K562 (cell line): ENCODE results near the gene ENDOG. TPM values are rescaled to one million over a fixed set of nuclear protein-coding genes. Genes with fewer than 3 reads are reported as not detected.

ENCODE experiments used
- ETV6 ChIP-seq, 3 experiments: fragments of 150-350 bp in 1 of 3; sonication (generic) in 1 of 3; formaldehyde crosslinking in 1 of 3; IDR thresholded peaks; 2 replicates each; pipeline versions ENCODE4 v1.6.1 to v1.8.0; 2014 to 2022; ENCODE audit warnings: borderline replicate concordance in 2 of 3, low read depth in 2 of 3, antibody characterized with exemption in 1 of 3, low read length in 1 of 3, mild to moderate bottlenecking in 1 of 3, missing genetic modification reagents in 1 of 3
- FOXM1 ChIP-seq, 2 experiments: fragments of 450-650 bp in 1 of 2; sonication (generic) in 1 of 2; formaldehyde crosslinking in 1 of 2; IDR thresholded peaks; 2 replicates each; pipeline versions ENCODE4 v1.6.1 to v1.9.0; 2017 to 2022; ENCODE audit warnings: low read depth in 2 of 2, mild to moderate bottlenecking in 2 of 2, missing genetic modification reagents in 1 of 2, moderate library complexity in 1 of 2
- GABPB2 ChIP-seq: fragments of 250-450 bp; sonication (Bioruptor Pico); conservative IDR thresholded peaks from 2 replicates; pipeline ENCODE4 v1.5.1; 2021; ENCODE audit warnings: mild to moderate bottlenecking
- HDAC3 ChIP-seq: fragments of 450-650 bp; IDR thresholded peaks from 2 replicates; pipeline ENCODE4 v1.6.1; 2018; ENCODE audit warnings: borderline replicate concordance, mild to moderate bottlenecking, moderate library complexity; ENCODE audit not compliant: partially characterized antibody
- KAT7 ChIP-seq: sonication (generic); formaldehyde crosslinking; IDR thresholded peaks from 2 replicates; pipeline ENCODE4 v1.8.0; 2022; ENCODE audit warnings: missing genetic modification reagents, mild to moderate bottlenecking, borderline replicate concordance
- KDM4B ChIP-seq, 2 experiments: fragments of 450-650 bp in 1 of 2; sonication (generic) in 1 of 2; IDR thresholded peaks; 2 replicates each; pipeline ENCODE4 v1.6.1; 2016 to 2017; ENCODE audit warnings: borderline replicate concordance in 2 of 2, antibody characterized with exemption in 1 of 2, low read depth in 1 of 2, mild to moderate bottlenecking in 1 of 2
- MTA1 ChIP-seq: fragments of 450-650 bp; IDR thresholded peaks from 2 replicates; pipeline ENCODE4 v1.6.1; 2017; ENCODE audit warnings: borderline replicate concordance
- RNF2 ChIP-seq: sonication (generic); IDR thresholded peaks from 2 replicates; pipeline ENCODE4 v1.6.1; 2016
- SMAD4 ChIP-seq: fragments of 250-450 bp; sonication (Bioruptor Pico); conservative IDR thresholded peaks from 2 replicates; pipeline ENCODE4 v1.8.0; 2021; ENCODE audit warnings: inconsistent platforms, mild to moderate bottlenecking, moderate library complexity
- SMARCE1 ChIP-seq: fragments of 450-650 bp; IDR thresholded peaks from 2 replicates; pipeline ENCODE4 v1.7.1; 2016; ENCODE audit warnings: mild to moderate bottlenecking
- ZBED1 ChIP-seq: IDR thresholded peaks from 2 replicates; pipeline ENCODE4 v1.6.1; 2014
- polyA plus RNA-seq, 8 experiments: library from polyadenylated mRNA; depleted of rRNA in 4 of 8; stranded (reverse) in 5 of 8; unstranded in 3 of 8; fragments of >200 nt; fragmentation: Nextera tagmentation in 2 of 8; fragmentation: Illumina TruSeq in 1 of 8; extraction: Ambion mirVana in 2 of 8; extraction: Trizol in 1 of 8; gene quantifications; 2 replicates each; pipeline versions ENCODE4 v1.2.1 to v1.2.3, GENCODE V29; 2011 to 2014; ENCODE audit warnings: inconsistent platforms in 1 of 8, missing spikeins in 1 of 8
- total RNA-seq, 7 experiments: library from RNA; depleted of rRNA in 6 of 7; stranded (reverse); fragments of >200 nt in 6 of 7; fragmentation: Illumina TruSeq in 2 of 7; extraction: Trizol in 2 of 7; gene quantifications; 2 replicates each; pipeline versions ENCODE4 v1.2.1 to v1.2.3, GENCODE V29; 2011 to 2021; ENCODE audit warnings: low replicate concordance in 1 of 7
- TF ChIP-seq, protein P1 (sequence below), 2 experiments: fragments of 450-650 bp; formaldehyde crosslinking in 1 of 2; IDR thresholded peaks; 2 replicates each; pipeline versions ENCODE4 v1.4.0 to v1.6.1; 2014 to 2020; ENCODE audit warnings: mild to moderate bottlenecking in 2 of 2, borderline replicate concordance in 1 of 2, low read depth in 1 of 2
- TF ChIP-seq, protein P2 (sequence below): fragments of 450-650 bp; IDR thresholded peaks from 2 replicates; pipeline ENCODE4 v1.6.1; 2017; ENCODE audit warnings: antibody characterized with exemption, mild to moderate bottlenecking

The ENDOG gene
- total and polyA plus RNA-seq, 9 of the 15 experiments (the other 6 are each of a cell fraction or from before 2014, with no cell fraction given), result 1.2 to 91.0 (median 25.5) TPM

DNA sequence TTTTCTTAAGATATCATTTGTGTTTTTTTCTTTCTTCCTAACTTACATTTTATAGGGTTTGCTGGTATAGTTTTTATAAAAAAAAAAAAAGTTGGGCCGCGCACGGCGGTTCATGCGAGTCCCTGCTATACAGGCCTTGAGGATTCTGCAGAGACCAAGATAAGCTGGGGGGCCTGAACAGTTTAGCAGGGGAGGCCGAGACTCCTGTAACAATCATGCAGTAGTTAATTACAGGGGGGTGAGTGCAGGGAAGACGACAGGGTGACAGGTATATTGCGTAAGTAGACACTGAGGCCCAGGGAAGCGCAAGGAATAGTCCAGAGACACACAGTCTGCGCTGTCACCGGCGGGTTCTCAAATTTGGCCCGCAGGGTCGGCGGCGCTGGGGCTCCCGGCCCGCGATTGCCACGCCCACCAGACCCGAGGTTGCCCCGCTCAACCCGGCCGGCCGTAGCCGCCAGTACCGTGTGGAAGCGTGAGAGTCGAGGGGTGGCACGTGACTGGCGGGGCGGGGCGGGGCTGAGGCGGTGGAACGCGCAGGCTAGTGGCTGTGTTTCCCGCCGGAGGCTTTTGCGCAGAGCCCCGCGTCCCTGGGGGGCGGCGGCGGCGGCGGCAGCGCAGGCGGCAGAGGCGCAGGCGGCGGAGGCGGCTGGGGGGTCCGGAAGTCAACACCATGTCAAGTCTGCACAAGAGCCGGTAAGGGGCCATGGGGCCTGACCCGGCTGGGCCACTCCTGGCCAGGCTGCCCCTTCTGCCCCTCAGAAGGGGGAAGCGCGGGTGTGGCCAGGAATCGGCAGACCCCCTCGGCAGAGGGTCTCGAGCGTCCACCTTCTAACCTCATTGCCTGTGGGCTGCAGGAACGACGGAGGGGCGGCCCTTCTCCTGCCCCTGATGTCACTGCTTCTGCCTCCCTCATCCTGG is 31.4 kb upstream of the ENDOG start, which contains the start of gene TBC1D13 (continued):
- TF ChIP-seq, protein P1, sequence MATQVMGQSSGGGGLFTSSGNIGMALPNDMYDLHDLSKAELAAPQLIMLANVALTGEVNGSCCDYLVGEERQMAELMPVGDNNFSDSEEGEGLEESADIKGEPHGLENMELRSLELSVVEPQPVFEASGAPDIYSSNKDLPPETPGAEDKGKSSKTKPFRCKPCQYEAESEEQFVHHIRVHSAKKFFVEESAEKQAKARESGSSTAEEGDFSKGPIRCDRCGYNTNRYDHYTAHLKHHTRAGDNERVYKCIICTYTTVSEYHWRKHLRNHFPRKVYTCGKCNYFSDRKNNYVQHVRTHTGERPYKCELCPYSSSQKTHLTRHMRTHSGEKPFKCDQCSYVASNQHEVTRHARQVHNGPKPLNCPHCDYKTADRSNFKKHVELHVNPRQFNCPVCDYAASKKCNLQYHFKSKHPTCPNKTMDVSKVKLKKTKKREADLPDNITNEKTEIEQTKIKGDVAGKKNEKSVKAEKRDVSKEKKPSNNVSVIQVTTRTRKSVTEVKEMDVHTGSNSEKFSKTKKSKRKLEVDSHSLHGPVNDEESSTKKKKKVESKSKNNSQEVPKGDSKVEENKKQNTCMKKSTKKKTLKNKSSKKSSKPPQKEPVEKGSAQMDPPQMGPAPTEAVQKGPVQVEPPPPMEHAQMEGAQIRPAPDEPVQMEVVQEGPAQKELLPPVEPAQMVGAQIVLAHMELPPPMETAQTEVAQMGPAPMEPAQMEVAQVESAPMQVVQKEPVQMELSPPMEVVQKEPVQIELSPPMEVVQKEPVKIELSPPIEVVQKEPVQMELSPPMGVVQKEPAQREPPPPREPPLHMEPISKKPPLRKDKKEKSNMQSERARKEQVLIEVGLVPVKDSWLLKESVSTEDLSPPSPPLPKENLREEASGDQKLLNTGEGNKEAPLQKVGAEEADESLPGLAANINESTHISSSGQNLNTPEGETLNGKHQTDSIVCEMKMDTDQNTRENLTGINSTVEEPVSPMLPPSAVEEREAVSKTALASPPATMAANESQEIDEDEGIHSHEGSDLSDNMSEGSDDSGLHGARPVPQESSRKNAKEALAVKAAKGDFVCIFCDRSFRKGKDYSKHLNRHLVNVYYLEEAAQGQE (IDR thresholded peaks at IDR 0.05; ENCODE audit: borderline replicate concordance), result peak; percentile 85
- TF ChIP-seq, protein P1 (CRISPR knock-in tag; IDR thresholded peaks at IDR 0.05; ENCODE audit: low read depth), result no peak
- TF ChIP-seq GABPB2, result no peak
- TF ChIP-seq ZBED1, result 0 out of 2 replicates have a peak, but pooled peaks have one; percentile 66
- TF ChIP-seq RNF2, result peak; percentile 84; the same call in 1 of the 2 replicates
- TF ChIP-seq HDAC3, result no peak
- no peak for TF ChIP-seq ETV6 (IDR thresholded peaks at IDR 0.05; ENCODE audit: borderline replicate concordance in 1 of 2, low read depth in 2 of 2, low read length in 1 of 2)
- peak; percentile 80; the same call in 1 of the 2 replicates for TF ChIP-seq ETV6 (CRISPR knock-in tag; IDR thresholded peaks at IDR 0.05; ENCODE audit: borderline replicate concordance)
- TF ChIP-seq, protein P2, sequence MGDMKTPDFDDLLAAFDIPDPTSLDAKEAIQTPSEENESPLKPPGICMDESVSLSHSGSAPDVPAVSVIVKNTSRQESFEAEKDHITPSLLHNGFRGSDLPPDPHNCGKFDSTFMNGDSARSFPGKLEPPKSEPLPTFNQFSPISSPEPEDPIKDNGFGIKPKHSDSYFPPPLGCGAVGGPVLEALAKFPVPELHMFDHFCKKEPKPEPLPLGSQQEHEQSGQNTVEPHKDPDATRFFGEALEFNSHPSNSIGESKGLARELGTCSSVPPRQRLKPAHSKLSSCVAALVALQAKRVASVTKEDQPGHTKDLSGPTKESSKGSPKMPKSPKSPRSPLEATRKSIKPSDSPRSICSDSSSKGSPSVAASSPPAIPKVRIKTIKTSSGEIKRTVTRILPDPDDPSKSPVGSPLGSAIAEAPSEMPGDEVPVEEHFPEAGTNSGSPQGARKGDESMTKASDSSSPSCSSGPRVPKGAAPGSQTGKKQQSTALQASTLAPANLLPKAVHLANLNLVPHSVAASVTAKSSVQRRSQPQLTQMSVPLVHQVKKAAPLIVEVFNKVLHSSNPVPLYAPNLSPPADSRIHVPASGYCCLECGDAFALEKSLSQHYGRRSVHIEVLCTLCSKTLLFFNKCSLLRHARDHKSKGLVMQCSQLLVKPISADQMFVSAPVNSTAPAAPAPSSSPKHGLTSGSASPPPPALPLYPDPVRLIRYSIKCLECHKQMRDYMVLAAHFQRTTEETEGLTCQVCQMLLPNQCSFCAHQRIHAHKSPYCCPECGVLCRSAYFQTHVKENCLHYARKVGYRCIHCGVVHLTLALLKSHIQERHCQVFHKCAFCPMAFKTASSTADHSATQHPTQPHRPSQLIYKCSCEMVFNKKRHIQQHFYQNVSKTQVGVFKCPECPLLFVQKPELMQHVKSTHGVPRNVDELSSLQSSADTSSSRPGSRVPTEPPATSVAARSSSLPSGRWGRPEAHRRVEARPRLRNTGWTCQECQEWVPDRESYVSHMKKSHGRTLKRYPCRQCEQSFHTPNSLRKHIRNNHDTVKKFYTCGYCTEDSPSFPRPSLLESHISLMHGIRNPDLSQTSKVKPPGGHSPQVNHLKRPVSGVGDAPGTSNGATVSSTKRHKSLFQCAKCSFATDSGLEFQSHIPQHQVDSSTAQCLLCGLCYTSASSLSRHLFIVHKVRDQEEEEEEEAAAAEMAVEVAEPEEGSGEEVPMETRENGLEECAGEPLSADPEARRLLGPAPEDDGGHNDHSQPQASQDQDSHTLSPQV, result peak; percentile 86
- 0 out of 2 replicates have a peak, but pooled peaks have one; percentile 22 for TF ChIP-seq MTA1
- TF ChIP-seq SMARCE1, result peak; percentile 37; the same call in 1 of the 2 replicates
- TF ChIP-seq KAT7 (CRISPR knock-in tag), result peak; percentile 49; the same call in 1 of the 2 replicates
- peak; percentile 95 for TF ChIP-seq SMAD4
- TF ChIP-seq FOXM1 (IDR thresholded peaks at IDR 0.05; ENCODE audit: low read depth), result no peak
- TF ChIP-seq FOXM1 (CRISPR knock-in tag; IDR thresholded peaks at IDR 0.05; ENCODE audit: low read depth), result peak; percentile 98
- TF ChIP-seq KDM4B (IDR thresholded peaks at IDR 0.05; ENCODE audit: borderline replicate concordance in 2 of 2, low read depth in 1 of 2), result peak in 1 of 2 experiments; percentile 56; a peak in 1 of 4 replicates
